Loucy (cell line): ENCODE measurements around the gene SORD.

Experiments
- H2AFZ ChIP-seq: fragments of 200-600 bp; sonication (generic); 2 replicates; pipeline ENCODE4 v1.6.0; 2016; ENCODE audit warnings: antibody characterized with exemption, mild to moderate bottlenecking, low read length, moderate library complexity
- H3F3A ChIP-seq: fragments of 200-600 bp; 2 replicates; pipeline ENCODE4 v1.6.0; 2016; ENCODE audit warnings: antibody characterized with exemption, low read depth, mild to moderate bottlenecking
- H3K27me3 ChIP-seq: fragments of 200-600 bp; sonication (generic); 2 replicates; pipeline ENCODE4 v1.6.1; 2014; ENCODE audit warnings: low read length, mild to moderate bottlenecking; ENCODE audit not compliant: insufficient read depth, poor library complexity, severe bottlenecking
- H3K36me3 ChIP-seq: fragments of 200-600 bp; sonication (generic); 2 replicates; pipeline ENCODE4 v1.6.1; 2016; ENCODE audit warnings: low read length; ENCODE audit not compliant: insufficient read depth
- H3K4me1 ChIP-seq: fragments of 200-600 bp; sonication (generic); 2 replicates; pipeline ENCODE4 v1.5.1; 2014; ENCODE audit warnings: low read length, mild to moderate bottlenecking; ENCODE audit not compliant: insufficient read depth, poor library complexity, severe bottlenecking
- H3K4me2 ChIP-seq: fragments of 200-600 bp; sonication (generic); 2 replicates; pipeline ENCODE4 v1.6.0; 2014; ENCODE audit warnings: antibody characterized with exemption, low read length, low read depth, mild to moderate bottlenecking; ENCODE audit not compliant: poor library complexity, severe bottlenecking
- H3K4me3 ChIP-seq: fragments of 200-600 bp; sonication (generic); 2 replicates; pipeline ENCODE4 v1.5.1; 2014; ENCODE audit warnings: low read length, mild to moderate bottlenecking, mixed read lengths; ENCODE audit not compliant: poor library complexity, severe bottlenecking
- H3K79me2 ChIP-seq: fragments of 200-600 bp; sonication (generic); 2 replicates; pipeline ENCODE4 v1.6.1; 2014; ENCODE audit warnings: low read length; ENCODE audit not compliant: insufficient read depth
- H3K9ac ChIP-seq: fragments of 200-600 bp; sonication (generic); 2 replicates; pipeline ENCODE4 v1.6.0; 2014; ENCODE audit warnings: mild to moderate bottlenecking, low read depth, low read length, moderate library complexity; ENCODE audit not compliant: poor library complexity, severe bottlenecking
- H3K9me2 ChIP-seq: fragments of 200-600 bp; sonication (generic); replicated peaks from 2 replicates; pipeline ENCODE4 v1.6.1; 2016; ENCODE audit warnings: low read depth, low read length, mixed read lengths
- H3K9me3 ChIP-seq: fragments of 200-600 bp; sonication (generic); 2 replicates; pipeline ENCODE4 v1.6.1; 2014; ENCODE audit warnings: mild to moderate bottlenecking, antibody characterized with exemption, low read length, low read depth; ENCODE audit not compliant: insufficient read depth
- H4K20me1 ChIP-seq: fragments of 200-600 bp; sonication (generic); 2 replicates; pipeline ENCODE4 v1.6.0; 2014; ENCODE audit warnings: antibody characterized with exemption, low read length, mild to moderate bottlenecking; ENCODE audit not compliant: insufficient read depth, poor library complexity, severe bottlenecking
- EZH2phosphoT487 ChIP-seq: fragments of 200-600 bp; IDR thresholded peaks from 2 replicates; pipeline ENCODE4 v1.6.1; 2018; ENCODE audit warnings: antibody characterized with exemption, mild to moderate bottlenecking, moderate library complexity, borderline replicate concordance
- TF ChIP-seq, protein P1 (sequence below): fragments of 200-600 bp; sonication (generic); conservative IDR thresholded peaks from 2 replicates; pipeline ENCODE4 v1.5.1; 2014; ENCODE audit warnings: mild to moderate bottlenecking, antibody characterized with exemption, low read length

The SORD gene

DNA sequence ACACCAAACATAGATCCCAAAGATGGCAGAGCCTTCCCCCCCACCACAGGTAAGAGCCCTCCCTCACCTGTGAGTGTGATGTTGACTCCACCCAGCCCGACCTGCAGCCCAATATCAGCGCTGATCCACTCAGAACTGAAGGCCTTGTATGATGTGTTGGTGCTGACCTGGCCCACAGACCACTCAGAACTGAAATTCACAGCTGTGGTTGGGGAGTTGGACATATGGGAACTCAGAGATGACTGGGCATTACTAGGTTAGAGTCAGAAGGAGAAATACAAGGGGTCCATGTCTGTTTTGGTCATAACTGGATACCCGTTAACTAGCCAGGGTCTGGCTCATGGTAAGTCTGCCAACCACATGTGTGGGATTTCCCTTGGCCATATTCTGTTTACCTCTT, 98.0 kb downstream of the SORD start:
- Histone ChIP-seq H2AFZ (no peak overlapping the region), H3K4me1 (no peaks in the 10 kb centered on the region)

DNA sequence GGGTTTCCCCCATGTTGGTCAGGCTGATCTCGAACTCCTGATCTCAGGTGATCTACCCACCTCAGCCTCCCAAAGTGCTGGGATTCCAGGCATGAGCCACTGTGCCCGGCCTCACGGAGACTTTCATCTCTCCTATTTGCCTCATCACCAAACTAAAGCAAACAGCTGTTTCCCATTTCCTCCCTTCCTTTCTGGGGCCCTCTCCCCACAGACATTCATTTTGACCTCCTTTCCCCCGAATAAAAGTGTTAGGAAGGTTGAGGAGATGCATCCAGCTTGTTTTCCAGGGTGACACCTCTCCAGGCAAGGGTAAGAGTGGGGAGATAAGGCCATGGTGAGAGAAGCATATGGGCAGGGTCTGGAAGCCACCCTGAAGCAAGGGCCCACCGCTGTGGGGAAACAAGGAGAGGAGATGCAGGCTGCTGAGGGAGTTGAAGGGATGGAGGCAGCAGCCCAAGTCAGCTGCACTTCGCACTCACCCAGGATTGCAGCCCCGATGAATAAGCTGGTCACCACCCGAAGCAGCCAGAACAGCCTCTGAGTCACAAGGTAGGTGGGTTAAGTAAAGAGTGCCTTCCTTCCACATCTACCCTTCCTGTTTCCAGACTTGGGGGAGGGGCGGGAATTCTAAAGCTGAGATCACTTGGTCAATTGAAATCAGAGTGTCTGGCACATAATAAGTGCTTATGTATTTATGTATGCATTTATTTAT, 98.9 kb downstream of the SORD start:
- H3K27me3 ChIP-seq, result no peaks in the 10 kb centered on the region
- H3K4me3 ChIP-seq, result no peak overlapping the region
- H3K9me3 ChIP-seq, result no peaks in the 10 kb centered on the region
- H3K36me3 ChIP-seq, result no peaks in the 10 kb centered on the region
- no peaks in the 10 kb centered on the region for H3K4me1 ChIP-seq
- H4K20me1 ChIP-seq, result no peaks in the 10 kb centered on the region
- H3F3A ChIP-seq, result no peaks in the 10 kb centered on the region
- H2AFZ ChIP-seq, result no peak overlapping the region
- H3K9ac ChIP-seq, result no peak overlapping the region
- TF ChIP-seq, protein P1, sequence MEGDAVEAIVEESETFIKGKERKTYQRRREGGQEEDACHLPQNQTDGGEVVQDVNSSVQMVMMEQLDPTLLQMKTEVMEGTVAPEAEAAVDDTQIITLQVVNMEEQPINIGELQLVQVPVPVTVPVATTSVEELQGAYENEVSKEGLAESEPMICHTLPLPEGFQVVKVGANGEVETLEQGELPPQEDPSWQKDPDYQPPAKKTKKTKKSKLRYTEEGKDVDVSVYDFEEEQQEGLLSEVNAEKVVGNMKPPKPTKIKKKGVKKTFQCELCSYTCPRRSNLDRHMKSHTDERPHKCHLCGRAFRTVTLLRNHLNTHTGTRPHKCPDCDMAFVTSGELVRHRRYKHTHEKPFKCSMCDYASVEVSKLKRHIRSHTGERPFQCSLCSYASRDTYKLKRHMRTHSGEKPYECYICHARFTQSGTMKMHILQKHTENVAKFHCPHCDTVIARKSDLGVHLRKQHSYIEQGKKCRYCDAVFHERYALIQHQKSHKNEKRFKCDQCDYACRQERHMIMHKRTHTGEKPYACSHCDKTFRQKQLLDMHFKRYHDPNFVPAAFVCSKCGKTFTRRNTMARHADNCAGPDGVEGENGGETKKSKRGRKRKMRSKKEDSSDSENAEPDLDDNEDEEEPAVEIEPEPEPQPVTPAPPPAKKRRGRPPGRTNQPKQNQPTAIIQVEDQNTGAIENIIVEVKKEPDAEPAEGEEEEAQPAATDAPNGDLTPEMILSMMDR, result no peak
- no peak for TF ChIP-seq EZH2phosphoT487
- no peak overlapping the region for H3K4me2 ChIP-seq
- H3K9me2 ChIP-seq, result no peaks in the 10 kb centered on the region
- no peaks in the 10 kb centered on the region for H3K79me2 ChIP-seq

More for the DNA sequence above, 98.0 kb downstream of the SORD start:
- H3K79me2 ChIP-seq, result no peaks in the 10 kb centered on the region
- no peaks in the 10 kb centered on the region for H3K27me3 ChIP-seq
- H3K9me3 ChIP-seq, result no peaks in the 10 kb centered on the region
- TF ChIP-seq, protein P1, result no peak
- TF ChIP-seq EZH2phosphoT487, result no peak
- no peaks in the 10 kb centered on the region for H3K9me2 ChIP-seq
- H3K4me2 ChIP-seq, result no peak overlapping the region
- H4K20me1 ChIP-seq, result no peaks in the 10 kb centered on the region
- H3F3A ChIP-seq, result no peaks in the 10 kb centered on the region
- no peak overlapping the region for H3K4me3 ChIP-seq
- no peak overlapping the region for H3K9ac ChIP-seq
- H3K36me3 ChIP-seq, result no peaks in the 10 kb centered on the region

DNA sequence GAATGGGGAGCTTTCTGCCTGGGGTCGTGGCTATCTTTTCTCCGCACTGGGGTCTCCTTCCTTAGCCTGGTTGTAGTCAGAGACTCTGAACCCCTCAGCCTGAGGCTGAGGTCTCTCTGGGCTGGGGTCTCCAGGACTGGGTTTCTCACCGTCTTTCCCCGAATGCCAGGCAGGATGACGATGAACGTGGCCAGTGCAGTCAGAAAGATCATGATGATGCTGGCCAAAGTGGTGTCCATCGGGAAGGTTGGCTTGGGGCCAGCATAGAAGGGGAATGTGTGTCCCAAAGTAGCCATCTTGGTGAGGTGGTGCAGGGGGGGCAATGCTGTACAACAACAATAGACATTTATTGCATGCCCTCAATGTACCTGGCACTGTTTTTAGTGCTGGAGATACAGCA, 99.7 kb downstream of the SORD start:
- no peaks in the 10 kb centered on the region for H3K27me3 ChIP-seq
- no peaks in the 10 kb centered on the region for H3F3A ChIP-seq
- no peaks in the 10 kb centered on the region for H3K36me3 ChIP-seq
- no peak overlapping the region for H3K4me2 ChIP-seq
- H2AFZ ChIP-seq, result no peak overlapping the region
- no peaks in the 10 kb centered on the region for H3K9me2 ChIP-seq
- H3K4me3 ChIP-seq, result no peak overlapping the region
- no peaks in the 10 kb centered on the region for H3K4me1 ChIP-seq
- H3K79me2 ChIP-seq, result no peaks in the 10 kb centered on the region
- no peaks in the 10 kb centered on the region for H4K20me1 ChIP-seq
- no peaks in the 10 kb centered on the region for H3K9me3 ChIP-seq
- TF ChIP-seq EZH2phosphoT487, result no peak
- TF ChIP-seq, protein P1, result no peak
- H3K9ac ChIP-seq, result no peak overlapping the region
